ENCODE results near the gene KCNA5. TPM values are rescaled to one million over a fixed set of nuclear protein-coding genes. Genes with fewer than 3 reads are reported as not detected.

Gene KCNA5
- total and polyA plus RNA-seq, 2 of the 4 experiments (the other 2 are of a cell fraction), result not detected

- Histone ChIP-seq H2BK20ac (ENCODE audit: low read depth, low read length) (no peak overlapping the region), H2AK5ac (ENCODE audit: low read depth, low read length) (no peak overlapping the region), H2AK9ac (replicated peaks; ENCODE audit: low read depth, low read length, poor library complexity) (no peak overlapping the region), H3K4me3 (ENCODE audit: insufficient read depth, low read depth, low read length) (no peak overlapping the region), H3K9ac (ENCODE audit: low read depth, low read length) (no peak overlapping the region), H3K14ac (replicated peaks; ENCODE audit: low read depth, low read length) (no peak overlapping the region), H2AFZ (replicated peaks; ENCODE audit: low read length, poor library complexity) (no peak overlapping the region), H2BK15ac (ENCODE audit: low read depth, low read length) (no peak overlapping the region), H3K27ac (ENCODE audit: insufficient read depth, low read length) (no peak overlapping the region), H3K4ac (ENCODE audit: low read depth, low read length) (no peak overlapping the region), H3K4me2 (ENCODE audit: low read depth, low read length) (no peak overlapping the region), H4K5ac (ENCODE audit: low read depth, low read length) (no peak overlapping the region), H3K79me1 (ENCODE audit: low read depth in 1 of 2, low read length in 2 of 2) (no peaks in the 10 kb centered on the region), H3K4me1 (ENCODE audit: control insufficient read depth, insufficient read depth, low read length) (no peaks in the 10 kb centered on the region), H3K9me1 (ENCODE audit: insufficient read depth, low read length) (no peaks in the 10 kb centered on the region), H3K27me3 (ENCODE audit: control insufficient read depth, insufficient read depth, low read length) (peaks cover 53% of the 10 kb centered on the region), H2BK5ac (ENCODE audit: low read depth, low read length, poor library complexity, severe bottlenecking) (no peak overlapping the region), H3K9me3 (ENCODE audit: control insufficient read depth, insufficient read depth, low read length) (no peaks in the 10 kb centered on the region), H4K20me1 (ENCODE audit: insufficient read depth, low read length) (no peaks in the 10 kb centered on the region), H3K56ac (ENCODE audit: extremely low read depth, insufficient read depth, low read length) (no peak overlapping the region), H2BK120ac (ENCODE audit: low read depth, low read length) (no peak overlapping the region), H3K18ac (ENCODE audit: low read depth, low read length) (no peak overlapping the region), H3K36me3 (ENCODE audit: control insufficient read depth, insufficient read depth, low read length) (no peaks in the 10 kb centered on the region), H4K8ac (ENCODE audit: low read depth in 2 of 2, low read length in 2 of 2) (no peak overlapping the region), H3K23ac (ENCODE audit: low read depth, low read length) (no peak overlapping the region), H4K91ac (ENCODE audit: insufficient read depth, low read depth, low read length) (no peak overlapping the region)
- no TSS peak for BruUV-seq (replicated peaks)
- in situ Hi-C loops (cut with MboI; ENCODE audit: low sequenced_read_pairs) (loop anchor here (10.0 kb wide), 1 partner anchor 779 kb away; no protein-coding TSS in a partner anchor), intact Hi-C loops (cut with micrococcal nuclease) (no loop called here), dilution Hi-C loops (cut with HindIII; ENCODE audit: low sequenced_read_pairs, unreplicated experiment) (no loop called here)
- 81% methylated on average over 3 of the region's 12 CpGs; no CpG with 5 or more reads in 1 of the 2 experiments for WGBS, 2 experiments (ENCODE audit: extremely low coverage in 2 of 2, insufficient read length in 1 of 2)
- TF ChIP-seq CEBPB (IDR thresholded peaks at IDR 0.05; ENCODE audit: low read depth, low read length) (no peak), MXI1 (IDR thresholded peaks at IDR 0.05; ENCODE audit: borderline replicate concordance, low read depth, low read length) (no peak), MAZ (IDR thresholded peaks at IDR 0.05; ENCODE audit: borderline replicate concordance, low read depth, low read length) (no peak), BHLHE40 (IDR thresholded peaks at IDR 0.05; ENCODE audit: low read depth, low read length) (no peak), RAD21 (IDR thresholded peaks at IDR 0.05; ENCODE audit: low read length) (no peak), MAFK (IDR thresholded peaks at IDR 0.05; ENCODE audit: low read depth, low read length) (no peak), RCOR1 (IDR thresholded peaks at IDR 0.05; ENCODE audit: insufficient replicate concordance, low read length) (no peak), RFX5 (IDR thresholded peaks at IDR 0.05; ENCODE audit: low read depth, low read length) (no peak), SMC3 (IDR thresholded peaks at IDR 0.05; ENCODE audit: low read depth, low read length) (no peak), POLR2A (IDR thresholded peaks at IDR 0.05; ENCODE audit: low read depth, low read length) (no peak), ELK1 (IDR thresholded peaks at IDR 0.05; ENCODE audit: borderline replicate concordance, low read depth, low read length) (no peak), CHD1 (IDR thresholded peaks at IDR 0.05; ENCODE audit: low read depth, low read length) (no peak), FOS (IDR thresholded peaks at IDR 0.05; ENCODE audit: low read depth, low read length) (no peak), USF2 (IDR thresholded peaks at IDR 0.05; ENCODE audit: low read depth, low read length) (no peak), NFE2L2 (IDR thresholded peaks at IDR 0.05; ENCODE audit: low read depth, low read length) (no peak)
- TF ChIP-seq, protein P1, sequence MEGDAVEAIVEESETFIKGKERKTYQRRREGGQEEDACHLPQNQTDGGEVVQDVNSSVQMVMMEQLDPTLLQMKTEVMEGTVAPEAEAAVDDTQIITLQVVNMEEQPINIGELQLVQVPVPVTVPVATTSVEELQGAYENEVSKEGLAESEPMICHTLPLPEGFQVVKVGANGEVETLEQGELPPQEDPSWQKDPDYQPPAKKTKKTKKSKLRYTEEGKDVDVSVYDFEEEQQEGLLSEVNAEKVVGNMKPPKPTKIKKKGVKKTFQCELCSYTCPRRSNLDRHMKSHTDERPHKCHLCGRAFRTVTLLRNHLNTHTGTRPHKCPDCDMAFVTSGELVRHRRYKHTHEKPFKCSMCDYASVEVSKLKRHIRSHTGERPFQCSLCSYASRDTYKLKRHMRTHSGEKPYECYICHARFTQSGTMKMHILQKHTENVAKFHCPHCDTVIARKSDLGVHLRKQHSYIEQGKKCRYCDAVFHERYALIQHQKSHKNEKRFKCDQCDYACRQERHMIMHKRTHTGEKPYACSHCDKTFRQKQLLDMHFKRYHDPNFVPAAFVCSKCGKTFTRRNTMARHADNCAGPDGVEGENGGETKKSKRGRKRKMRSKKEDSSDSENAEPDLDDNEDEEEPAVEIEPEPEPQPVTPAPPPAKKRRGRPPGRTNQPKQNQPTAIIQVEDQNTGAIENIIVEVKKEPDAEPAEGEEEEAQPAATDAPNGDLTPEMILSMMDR (conservative IDR thresholded peaks at IDR 0.05; ENCODE audit: low read depth, low read length), result no peak
- POLR2A ChIA-PET (ENCODE audit: unreplicated experiment), result no interaction called here
- DNase-seq (no peak), ATAC-seq (ENCODE audit: low read depth) (no peak)
- CTCF ChIA-PET, result no interaction called here
Observed at GRCh38 chr12:5015711-5016492, 27.8 kb upstream of the KCNA5 start.
